Brain microvascular endothelial cell (primary cell): ENCODE results near the gene CARHSP1.

Experiments used
- DNase-seq: peaks from one replicate; pipeline ENCODE4 v3.0.0-alpha.2; 2020
- H3K27ac ChIP-seq: fragments of 250-450 bp; sonication (Bioruptor Pico); 2 replicates; pipeline ENCODE4 v1.5.1; 2020; ENCODE audit warnings: mild to moderate bottlenecking, moderate library complexity
- H3K27me3 ChIP-seq: fragments of 250-450 bp; sonication (Bioruptor Pico); replicated peaks from 2 replicates; pipeline ENCODE4 v1.5.1; 2020; ENCODE audit warnings: mild to moderate bottlenecking
- H3K36me3 ChIP-seq: fragments of 250-450 bp; sonication (Bioruptor Pico); replicated peaks from 2 replicates; pipeline ENCODE4 v1.5.1; 2020; ENCODE audit warnings: mild to moderate bottlenecking
- H3K4me3 ChIP-seq: 2 replicates; pipeline ENCODE4 v1.5.1; 2011; ENCODE audit warnings: low read depth, mild to moderate bottlenecking, control low read depth, low read length, moderate library complexity
- CTCF ChIP-seq: IDR thresholded peaks from 2 replicates; pipeline ENCODE4 v1.5.1; 2011; ENCODE audit warnings: low read depth, mild to moderate bottlenecking, moderate library complexity, low read length, control low read depth, inconsistent platforms; ENCODE audit errors: missing control alignments
- in situ Hi-C: cut with HindIII; loops from 2 replicates; pipeline ENCODE4 v1.10.0; 2017; ENCODE audit warnings: low sequenced_read_pairs, low pct_ligation_motif_present

CARHSP1 gene

GRCh38 chr16:8862309-8863130 lies 6.3 kb downstream of the CARHSP1 start:
- DNase-seq = no peak

GRCh38 chr16:8861563-8862308 lies 7.1 kb downstream of the CARHSP1 start:
- no peak for TF ChIP-seq CTCF
- Histone ChIP-seq H3K27me3 (no peaks in the 10 kb centered on the region), H3K4me3 (no peak overlapping the region), H3K36me3 (peaks cover 10% of the 10 kb centered on the region), H3K27ac (no peak overlapping the region)
- in situ Hi-C loops = no loop called here
- DNase-seq = no peak

More at GRCh38 chr16:8862309-8863130, 6.3 kb downstream of the CARHSP1 start:
- no peak for TF ChIP-seq CTCF
- Histone ChIP-seq H3K4me3 (no peak overlapping the region), H3K36me3 (peaks cover 8% of the 10 kb centered on the region), H3K27me3 (no peaks in the 10 kb centered on the region), H3K27ac (no peak overlapping the region)
- in situ Hi-C loops = no loop called here

GRCh38 chr16:8859913-8860881 lies 8.6 kb downstream of the CARHSP1 start:
- in situ Hi-C loops = no loop called here
- peaks cover 16% of the 10 kb centered on the region for H3K36me3 ChIP-seq
- H3K27me3 ChIP-seq = no peaks in the 10 kb centered on the region
- DNase-seq = peak; percentile 40
- H3K27ac ChIP-seq = no peak overlapping the region
- no peak for TF ChIP-seq CTCF
- no peak overlapping the region for H3K4me3 ChIP-seq

- peaks cover 23% of the 10 kb centered on the region for H3K36me3 ChIP-seq
- no peak for TF ChIP-seq CTCF
- no peaks in the 10 kb centered on the region for H3K27me3 ChIP-seq
- H3K4me3 ChIP-seq = no peak overlapping the region
- DNase-seq = no peak
- in situ Hi-C loops = no loop called here
- H3K27ac ChIP-seq = no peak overlapping the region
Measured at GRCh38 chr16:8858994-8859912, 9.6 kb downstream of the CARHSP1 start.

- no peak for TF ChIP-seq CTCF
- Histone ChIP-seq H3K36me3 (peaks cover 43% of the 10 kb centered on the region), H3K4me3 (no peak overlapping the region), H3K27me3 (no peaks in the 10 kb centered on the region), H3K27ac (no peak overlapping the region)
- in situ Hi-C loops = no loop called here
- DNase-seq = no peak
Measured at GRCh38 chr16:8855972-8856371, 12.8 kb downstream of the CARHSP1 start.
